Measurements from ENCODE around the gene ARHGAP8.

- TF ChIP-seq CTCF (CRISPR knock-in tag; IDR thresholded peaks at IDR 0.05): no peak
- no peak for TF ChIP-seq DRAP1 (CRISPR knock-in tag; IDR thresholded peaks at IDR 0.05)
- TF ChIP-seq HOXA7 (CRISPR knock-in tag; IDR thresholded peaks at IDR 0.05): no peak
- TF ChIP-seq POLR2A (IDR thresholded peaks at IDR 0.05; ENCODE audit: insufficient read depth in 1 of 2, low read depth in 2 of 2, low read length in 2 of 2): no peak
- no peak for TF ChIP-seq ESRRA (CRISPR knock-in tag; IDR thresholded peaks at IDR 0.05; ENCODE audit: low read depth)
- no peak for TF ChIP-seq PAWR (CRISPR knock-in tag; IDR thresholded peaks at IDR 0.05; ENCODE audit: borderline replicate concordance)
- no peak for TF ChIP-seq ZNF589 (CRISPR knock-in tag; conservative IDR thresholded peaks at IDR 0.05)
- TF ChIP-seq ZNF605 (CRISPR knock-in tag; IDR thresholded peaks at IDR 0.05): no peak
- no peak for TF ChIP-seq PHF5A (CRISPR knock-in tag; IDR thresholded peaks at IDR 0.05; ENCODE audit: low read depth, unreplicated experiment)
- TF ChIP-seq ARID2 (CRISPR knock-in tag; IDR thresholded peaks at IDR 0.05; ENCODE audit: borderline replicate concordance): no peak
Observed at GRCh38 chr22:44760476-44760875, 8.1 kb downstream of the ARHGAP8 start.
